ENCODE data around the gene GCHFR.

Gene GCHFR

DNA sequence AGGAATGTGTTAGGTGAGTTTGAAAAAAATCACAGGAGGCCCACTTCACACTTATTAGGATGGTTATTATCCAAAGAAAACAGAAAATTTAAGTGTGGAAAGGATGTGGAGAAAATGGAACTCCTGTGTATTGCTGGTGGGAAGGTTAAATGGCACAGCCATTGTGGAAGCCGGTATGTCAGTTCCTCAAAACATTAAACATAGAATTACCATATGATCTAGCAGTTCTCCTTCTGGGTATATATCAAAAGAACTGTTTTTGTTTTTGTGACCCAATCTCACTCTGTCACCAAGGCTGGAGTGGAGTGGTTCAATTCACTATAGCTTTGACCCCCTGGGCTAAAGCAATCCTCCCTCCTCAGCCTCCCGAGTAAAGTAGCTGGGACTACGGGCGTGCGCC is 32.6 kb downstream of the GCHFR start:
- TF ChIP-seq EZH2 (optimal IDR thresholded peaks at IDR 0.05; ENCODE audit: low read depth, low read length) (no peak), EZH2phosphoT487 (IDR thresholded peaks at IDR 0.05; ENCODE audit: low read length) (no peak)
- TF ChIP-seq, protein P1, sequence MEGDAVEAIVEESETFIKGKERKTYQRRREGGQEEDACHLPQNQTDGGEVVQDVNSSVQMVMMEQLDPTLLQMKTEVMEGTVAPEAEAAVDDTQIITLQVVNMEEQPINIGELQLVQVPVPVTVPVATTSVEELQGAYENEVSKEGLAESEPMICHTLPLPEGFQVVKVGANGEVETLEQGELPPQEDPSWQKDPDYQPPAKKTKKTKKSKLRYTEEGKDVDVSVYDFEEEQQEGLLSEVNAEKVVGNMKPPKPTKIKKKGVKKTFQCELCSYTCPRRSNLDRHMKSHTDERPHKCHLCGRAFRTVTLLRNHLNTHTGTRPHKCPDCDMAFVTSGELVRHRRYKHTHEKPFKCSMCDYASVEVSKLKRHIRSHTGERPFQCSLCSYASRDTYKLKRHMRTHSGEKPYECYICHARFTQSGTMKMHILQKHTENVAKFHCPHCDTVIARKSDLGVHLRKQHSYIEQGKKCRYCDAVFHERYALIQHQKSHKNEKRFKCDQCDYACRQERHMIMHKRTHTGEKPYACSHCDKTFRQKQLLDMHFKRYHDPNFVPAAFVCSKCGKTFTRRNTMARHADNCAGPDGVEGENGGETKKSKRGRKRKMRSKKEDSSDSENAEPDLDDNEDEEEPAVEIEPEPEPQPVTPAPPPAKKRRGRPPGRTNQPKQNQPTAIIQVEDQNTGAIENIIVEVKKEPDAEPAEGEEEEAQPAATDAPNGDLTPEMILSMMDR (IDR thresholded peaks at IDR 0.05; ENCODE audit: low read length): no peak
- no peak overlapping the region for H2AFZ ChIP-seq (ENCODE audit: low read length)
- H3K27ac ChIP-seq (ENCODE audit: low read length): no peak overlapping the region
- no peaks in the 10 kb centered on the region for H4K20me1 ChIP-seq (ENCODE audit: insufficient read depth, low read length)
- H3K9ac ChIP-seq (ENCODE audit: low read length): no peak overlapping the region
- no peaks in the 10 kb centered on the region for H3K9me2 ChIP-seq (replicated peaks; ENCODE audit: insufficient read depth, low read length)
- peaks cover 5% of the 10 kb centered on the region; the same call in 1 of the 2 replicates for H3K79me2 ChIP-seq (ENCODE audit: low read length)
- H3K27me3 ChIP-seq (replicated peaks; ENCODE audit: insufficient read depth, low read length): no peaks in the 10 kb centered on the region
- no peak for DNase-seq
- H3K36me3 ChIP-seq (replicated peaks; ENCODE audit: insufficient read depth, low read length): no peaks in the 10 kb centered on the region
- no peaks in the 10 kb centered on the region for H3F3A ChIP-seq (ENCODE audit: insufficient read depth, low read length)
- no peak overlapping the region for H3K4me3 ChIP-seq (ENCODE audit: low read length)
- H3K4me1 ChIP-seq (ENCODE audit: low read length): no peaks in the 10 kb centered on the region
- no peaks in the 10 kb centered on the region for H3K9me3 ChIP-seq (replicated peaks; ENCODE audit: insufficient read depth, low read length)
- no peak overlapping the region for H3K4me2 ChIP-seq (ENCODE audit: low read depth, low read length)

DNA sequence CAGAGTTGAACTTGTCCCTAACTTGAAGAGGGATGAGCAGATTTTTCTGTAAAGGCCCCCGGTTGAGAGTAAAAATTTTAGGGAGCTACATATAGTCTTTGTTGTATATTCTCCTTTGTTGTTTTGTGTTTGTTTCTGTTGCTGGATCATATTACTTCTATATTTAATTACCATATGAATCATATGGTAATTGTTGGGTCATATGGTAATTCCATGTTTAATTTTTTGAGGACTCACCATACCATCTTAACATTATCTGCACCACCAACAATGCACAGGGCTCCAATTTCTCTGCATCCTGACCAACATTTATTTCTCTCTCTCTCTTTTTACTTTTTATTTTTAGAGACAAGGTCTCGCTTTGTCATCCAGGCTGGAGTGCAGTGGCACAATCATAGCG is 35.7 kb downstream of the GCHFR start:
- Histone ChIP-seq H3K27ac (ENCODE audit: low read length) (no peak overlapping the region), H3K4me2 (ENCODE audit: low read depth, low read length) (no peak overlapping the region), H3K9me2 (replicated peaks; ENCODE audit: insufficient read depth, low read length) (no peaks in the 10 kb centered on the region), H3K79me2 (ENCODE audit: low read length) (no peaks in the 10 kb centered on the region), H2AFZ (ENCODE audit: low read length) (no peak overlapping the region), H3K27me3 (replicated peaks; ENCODE audit: insufficient read depth, low read length) (no peaks in the 10 kb centered on the region), H3K9me3 (replicated peaks; ENCODE audit: insufficient read depth, low read length) (no peaks in the 10 kb centered on the region), H3K36me3 (replicated peaks; ENCODE audit: insufficient read depth, low read length) (no peaks in the 10 kb centered on the region), H3K4me1 (ENCODE audit: low read length) (no peaks in the 10 kb centered on the region), H3K9ac (ENCODE audit: low read length) (no peak overlapping the region), H3F3A (ENCODE audit: insufficient read depth, low read length) (no peaks in the 10 kb centered on the region), H3K4me3 (ENCODE audit: low read length) (no peak overlapping the region), H4K20me1 (ENCODE audit: insufficient read depth, low read length) (no peaks in the 10 kb centered on the region)
- no peak for DNase-seq
- no peak for TF ChIP-seq EZH2phosphoT487 (IDR thresholded peaks at IDR 0.05; ENCODE audit: low read length)
- TF ChIP-seq, protein P1 (IDR thresholded peaks at IDR 0.05; ENCODE audit: low read length): no peak
- no peak for TF ChIP-seq EZH2 (optimal IDR thresholded peaks at IDR 0.05; ENCODE audit: low read depth, low read length)

DNA sequence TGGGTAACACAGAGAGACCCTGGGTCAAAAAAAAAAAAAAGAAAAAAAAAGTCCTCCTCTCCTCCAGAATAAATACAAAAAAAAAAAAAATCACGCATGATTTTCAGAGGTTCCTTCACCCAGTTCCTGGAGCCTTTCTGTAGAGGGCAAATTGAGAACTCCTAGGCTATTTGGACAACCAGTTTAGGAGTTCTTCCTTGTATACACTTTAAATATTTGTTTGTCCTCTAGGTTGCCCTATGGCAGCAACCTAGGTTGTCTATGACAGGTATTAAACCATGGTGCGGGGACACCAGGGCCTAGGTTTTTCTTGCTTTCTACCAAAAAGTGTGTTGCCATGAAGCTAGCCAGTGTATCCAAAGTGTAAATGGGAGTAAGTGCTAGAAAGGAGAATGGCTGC is 39.2 kb downstream of the GCHFR start:
- Histone ChIP-seq H3K9me2 (replicated peaks; ENCODE audit: insufficient read depth, low read length) (no peaks in the 10 kb centered on the region), H3K4me1 (ENCODE audit: low read length) (0 out of 2 replicates have a peak, but pooled peaks cover under 1% of the 10 kb centered on the region), H4K20me1 (ENCODE audit: insufficient read depth, low read length) (no peaks in the 10 kb centered on the region), H2AFZ (ENCODE audit: low read length) (no peak overlapping the region), H3K4me2 (ENCODE audit: low read depth, low read length) (no peak overlapping the region), H3K36me3 (replicated peaks; ENCODE audit: insufficient read depth, low read length) (no peaks in the 10 kb centered on the region), H3K9me3 (replicated peaks; ENCODE audit: insufficient read depth, low read length) (no peaks in the 10 kb centered on the region), H3K27ac (ENCODE audit: low read length) (no peak overlapping the region), H3K4me3 (ENCODE audit: low read length) (no peak overlapping the region), H3K27me3 (replicated peaks; ENCODE audit: insufficient read depth, low read length) (no peaks in the 10 kb centered on the region), H3K79me2 (ENCODE audit: low read length) (peaks cover 13% of the 10 kb centered on the region), H3K9ac (ENCODE audit: low read length) (no peak overlapping the region), H3F3A (ENCODE audit: insufficient read depth, low read length) (peaks cover 4% of the 10 kb centered on the region; the same call in 1 of the 2 replicates)
- no peak for DNase-seq
- TF ChIP-seq EZH2phosphoT487 (IDR thresholded peaks at IDR 0.05; ENCODE audit: low read length) (no peak), EZH2 (optimal IDR thresholded peaks at IDR 0.05; ENCODE audit: low read depth, low read length) (no peak)
- TF ChIP-seq, protein P1 (IDR thresholded peaks at IDR 0.05; ENCODE audit: low read length): no peak

All from MM.1S (cell line).